Naive B cell (primary cell): ENCODE data around the gene ACTN2. TPM values are rescaled to one million over a fixed set of nuclear protein-coding genes. Genes with fewer than 3 reads are reported as not detected.

ENCODE experiments used
- ATAC-seq, 2 donors: fragments of 150-1000 bp; cut with Tn5 transposase; 2 replicates each; pipeline ENCODE4 v1.10.0; 2021; ENCODE audit warnings: low read depth in 2 of 2, mild to moderate bottlenecking in 2 of 2, moderate library complexity in 2 of 2
- DNase-seq: peaks from one replicate; pipeline ENCODE4 v3.0.0; 2022
- H3K27ac Mint-ChIP-seq, 6 donors: one replicate each; pipeline ENCODE4 v1.8.0; 2020 to 2022; ENCODE audit warnings: mild to moderate bottlenecking in 6 of 6, mixed read lengths in 6 of 6, moderate library complexity in 5 of 6, inconsistent platforms in 2 of 6
- H3K27me3 Mint-ChIP-seq, 3 donors: one replicate each; pipeline ENCODE4 v1.8.0; 2021 to 2022; ENCODE audit warnings: mixed read lengths in 3 of 3, mild to moderate bottlenecking in 1 of 3
- H3K36me3 Mint-ChIP-seq, 2 donors: one replicate each; pipeline ENCODE4 v1.8.0; 2020 to 2022; ENCODE audit warnings: mixed read lengths in 2 of 2, inconsistent platforms in 1 of 2, mild to moderate bottlenecking in 1 of 2
- H3K4me1 Mint-ChIP-seq, 3 donors: one replicate each; pipeline ENCODE4 v1.8.0; 2020 to 2022; ENCODE audit warnings: mixed read lengths in 3 of 3, inconsistent platforms in 1 of 3, mild to moderate bottlenecking in 1 of 3, moderate library complexity in 1 of 3
- H3K4me3 Mint-ChIP-seq, 8 donors: one replicate each; pipeline ENCODE4 v1.8.0; 2020 to 2022; ENCODE audit warnings: mild to moderate bottlenecking in 8 of 8, mixed read lengths in 8 of 8, moderate library complexity in 8 of 8, inconsistent platforms in 2 of 8
- H3K9me3 Mint-ChIP-seq, 7 donors: one replicate each; pipeline ENCODE4 v1.8.0; 2020 to 2022; ENCODE audit warnings: mixed read lengths in 7 of 7, mild to moderate bottlenecking in 5 of 7, inconsistent platforms in 2 of 7, moderate library complexity in 1 of 7
- polyA plus RNA-seq, 6 donors: library from polyadenylated mRNA; unstranded; fragments of 300-500 nt; fragmentation: Illumina TruSeq; gene quantifications; one replicate each; pipeline ENCODE4 v1.2.3, GENCODE V29; 2021; ENCODE audit warnings: low read depth in 6 of 6

ACTN2 gene
- polyA plus RNA-seq, 6 donors from 2014 or later: not detected

GRCh38 chr1:236700903-236701302 lies 14.6 kb downstream of the ACTN2 start:
- DNase-seq (no peak), ATAC-seq (no peak)
- Mint-ChIP-seq H3K36me3 (no peaks in the 10 kb centered on the region), H3K27ac (no peak overlapping the region), H3K4me1 (no peaks in the 10 kb centered on the region), H3K27me3 (peaks cover 22 to 27% (median 27%) of the 10 kb centered on the region in 3 donors), H3K4me3 (no peak overlapping the region), H3K9me3 (peaks cover 0 to 1% (median 0%) of the 10 kb centered on the region in 7 donors)

GRCh38 chr1:236701782-236702181 lies 15.5 kb downstream of the ACTN2 start:
- no peak overlapping the region for H3K4me3 Mint-ChIP-seq
- ATAC-seq (no peak), DNase-seq (no peak)
- no peaks in the 10 kb centered on the region for H3K4me1 Mint-ChIP-seq
- H3K27me3 Mint-ChIP-seq: peaks cover 22 to 27% (median 27%) of the 10 kb centered on the region in 3 donors
- no peaks in the 10 kb centered on the region for H3K36me3 Mint-ChIP-seq
- no peak overlapping the region for H3K27ac Mint-ChIP-seq
- H3K9me3 Mint-ChIP-seq: peaks cover 0 to 1% (median 0%) of the 10 kb centered on the region in 7 donors

GRCh38 chr1:236702791-236703394 lies 16.6 kb downstream of the ACTN2 start:
- no peak overlapping the region for H3K27ac Mint-ChIP-seq
- H3K4me1 Mint-ChIP-seq: no peaks in the 10 kb centered on the region
- peaks cover 19 to 26% (median 22%) of the 10 kb centered on the region in 3 donors for H3K27me3 Mint-ChIP-seq
- H3K36me3 Mint-ChIP-seq: no peaks in the 10 kb centered on the region
- ATAC-seq: no peak
- no peak for DNase-seq
- H3K9me3 Mint-ChIP-seq: peaks cover 0 to 1% (median 0%) of the 10 kb centered on the region in 7 donors
- H3K4me3 Mint-ChIP-seq: no peak overlapping the region

GRCh38 chr1:236705771-236706170 lies 19.5 kb downstream of the ACTN2 start:
- no peaks in the 10 kb centered on the region for H3K36me3 Mint-ChIP-seq
- DNase-seq (no peak), ATAC-seq (no peak)
- H3K27ac Mint-ChIP-seq: no peak overlapping the region
- no peaks in the 10 kb centered on the region for H3K9me3 Mint-ChIP-seq
- H3K4me3 Mint-ChIP-seq: no peak overlapping the region
- peaks cover 19 to 30% (median 23%) of the 10 kb centered on the region in 3 donors for H3K27me3 Mint-ChIP-seq
- no peaks in the 10 kb centered on the region for H3K4me1 Mint-ChIP-seq

- DNase-seq (no peak), ATAC-seq (no peak)
- Mint-ChIP-seq H3K9me3 (no peaks in the 10 kb centered on the region), H3K4me1 (no peaks in the 10 kb centered on the region), H3K27me3 (peaks cover 19 to 30% (median 20%) of the 10 kb centered on the region in 3 donors), H3K27ac (no peak overlapping the region), H3K36me3 (no peaks in the 10 kb centered on the region), H3K4me3 (no peak overlapping the region)
These were observed 19.9 kb downstream of the ACTN2 start for GRCh38 chr1:236706183-236706582.

- DNase-seq (no peak), ATAC-seq (no peak)
- Mint-ChIP-seq H3K9me3 (peaks cover 0 to 5% (median 0%) of the 10 kb centered on the region in 7 donors), H3K27ac (no peak overlapping the region), H3K36me3 (no peaks in the 10 kb centered on the region), H3K4me3 (no peak overlapping the region), H3K4me1 (no peaks in the 10 kb centered on the region), H3K27me3 (peaks cover 9 to 17% (median 12%) of the 10 kb centered on the region in 3 donors)
These were observed 24.1 kb downstream of the ACTN2 start for GRCh38 chr1:236710328-236710892.

- Mint-ChIP-seq H3K27ac (no peak overlapping the region), H3K9me3 (peaks cover 0 to 5% (median 0%) of the 10 kb centered on the region in 7 donors)
- DNase-seq: no peak
These were observed 29.9 kb downstream of the ACTN2 start for GRCh38 chr1:236716160-236716559.

GRCh38 chr1:236717811-236718210 lies 31.5 kb downstream of the ACTN2 start:
- H3K9me3 Mint-ChIP-seq: peaks cover 0 to 3% (median 0%) of the 10 kb centered on the region in 7 donors
- DNase-seq: no peak
- no peaks in the 10 kb centered on the region for H3K36me3 Mint-ChIP-seq
- no peak overlapping the region for H3K27ac Mint-ChIP-seq
- no peak for ATAC-seq
- H3K4me3 Mint-ChIP-seq: no peak overlapping the region
- H3K27me3 Mint-ChIP-seq: peaks cover 0 to 16% (median 0%) of the 10 kb centered on the region in 3 donors
- H3K4me1 Mint-ChIP-seq: no peaks in the 10 kb centered on the region

More at GRCh38 chr1:236716160-236716559, 29.9 kb downstream of the ACTN2 start:
- no peak overlapping the region for H3K4me3 Mint-ChIP-seq
- no peaks in the 10 kb centered on the region for H3K36me3 Mint-ChIP-seq
- H3K4me1 Mint-ChIP-seq: no peaks in the 10 kb centered on the region
- H3K27me3 Mint-ChIP-seq: peaks cover 6 to 23% (median 9%) of the 10 kb centered on the region in 3 donors
- ATAC-seq: no peak

- ATAC-seq: no peak
- no peaks in the 10 kb centered on the region for H3K36me3 Mint-ChIP-seq
These were observed 32.0 kb downstream of the ACTN2 start for GRCh38 chr1:236718328-236718727.

GRCh38 chr1:236720206-236720605 lies 33.9 kb downstream of the ACTN2 start:
- H3K4me1 Mint-ChIP-seq: no peaks in the 10 kb centered on the region
- ATAC-seq (no peak), DNase-seq (no peak)
- H3K4me3 Mint-ChIP-seq: no peak overlapping the region
- H3K36me3 Mint-ChIP-seq: no peaks in the 10 kb centered on the region
- peaks cover 0 to 6% (median 2%) of the 10 kb centered on the region in 7 donors for H3K9me3 Mint-ChIP-seq
- no peak overlapping the region for H3K27ac Mint-ChIP-seq
- peaks cover 0 to 16% (median 0%) of the 10 kb centered on the region in 3 donors for H3K27me3 Mint-ChIP-seq

More at GRCh38 chr1:236718328-236718727, 32.0 kb downstream of the ACTN2 start:
- no peaks in the 10 kb centered on the region for H3K9me3 Mint-ChIP-seq
- H3K4me1 Mint-ChIP-seq: no peaks in the 10 kb centered on the region
- no peak overlapping the region for H3K4me3 Mint-ChIP-seq
- peak overlapping the region in 1 of 6 donors; percentile 50 for H3K27ac Mint-ChIP-seq
- H3K27me3 Mint-ChIP-seq: peaks cover 0 to 16% (median 0%) of the 10 kb centered on the region in 3 donors
- DNase-seq: no peak

- ATAC-seq (no peak), DNase-seq (no peak)
- Mint-ChIP-seq H3K36me3 (no peaks in the 10 kb centered on the region), H3K27ac (no peak overlapping the region), H3K9me3 (peaks cover 0 to 6% (median 2%) of the 10 kb centered on the region in 7 donors), H3K4me3 (no peak overlapping the region), H3K27me3 (peaks cover 0 to 16% (median 0%) of the 10 kb centered on the region in 3 donors), H3K4me1 (no peaks in the 10 kb centered on the region)
These were observed 34.3 kb downstream of the ACTN2 start for GRCh38 chr1:236720611-236721010.

GRCh38 chr1:236724049-236724448 lies 37.8 kb downstream of the ACTN2 start:
- Mint-ChIP-seq H3K27ac (no peak overlapping the region), H3K4me3 (no peak overlapping the region), H3K4me1 (no peaks in the 10 kb centered on the region), H3K27me3 (peaks cover 0 to 21% (median 9%) of the 10 kb centered on the region in 3 donors), H3K9me3 (peaks cover 0 to 6% (median 2%) of the 10 kb centered on the region in 7 donors), H3K36me3 (no peaks in the 10 kb centered on the region)
- DNase-seq: no peak
- ATAC-seq: no peak

- H3K27ac Mint-ChIP-seq: no peak overlapping the region
- no peak for ATAC-seq
- DNase-seq: no peak
- peaks cover 0 to 6% (median 2%) of the 10 kb centered on the region in 7 donors for H3K9me3 Mint-ChIP-seq
- H3K27me3 Mint-ChIP-seq: peaks cover 0 to 17% (median 9%) of the 10 kb centered on the region in 3 donors
- no peak overlapping the region for H3K4me3 Mint-ChIP-seq
- H3K4me1 Mint-ChIP-seq: no peaks in the 10 kb centered on the region
- H3K36me3 Mint-ChIP-seq: no peaks in the 10 kb centered on the region
These were observed 38.2 kb downstream of the ACTN2 start for GRCh38 chr1:236724506-236724905.

GRCh38 chr1:236725668-236726067 lies 39.4 kb downstream of the ACTN2 start:
- H3K27ac Mint-ChIP-seq: peak overlapping the region in 1 of 6 donors; percentile 21
- no peak overlapping the region for H3K4me3 Mint-ChIP-seq
- H3K4me1 Mint-ChIP-seq: no peaks in the 10 kb centered on the region
- H3K27me3 Mint-ChIP-seq: peaks cover under 1 to 17% (median 9%) of the 10 kb centered on the region in 3 donors
- no peaks in the 10 kb centered on the region for H3K36me3 Mint-ChIP-seq
- no peak for DNase-seq
- peaks cover 0 to 6% (median 2%) of the 10 kb centered on the region in 7 donors for H3K9me3 Mint-ChIP-seq
- no peak for ATAC-seq
